ENCODE results near the gene VSIG10L2.

DNA sequence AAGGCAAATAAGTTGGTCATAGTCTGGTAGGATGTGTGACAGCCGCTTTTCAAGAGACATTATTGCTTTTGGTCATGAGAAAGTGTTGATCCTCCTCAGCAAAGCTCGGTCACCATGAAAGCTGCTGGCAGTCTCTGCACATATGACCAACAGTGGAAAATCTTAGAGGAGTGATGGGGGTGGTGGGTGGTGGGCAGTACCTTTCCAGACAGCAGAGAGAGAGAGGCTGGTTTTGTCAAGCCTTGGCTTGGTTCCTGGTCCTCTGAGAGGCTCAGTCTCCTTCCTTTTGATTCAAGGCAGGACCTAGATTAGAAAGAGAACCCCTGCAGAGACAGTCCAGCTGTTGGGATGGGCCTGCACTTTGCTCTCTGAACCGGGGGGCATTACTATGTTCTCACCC, 20.0 kb upstream of the VSIG10L2 start:
- TF ChIP-seq, protein P1, sequence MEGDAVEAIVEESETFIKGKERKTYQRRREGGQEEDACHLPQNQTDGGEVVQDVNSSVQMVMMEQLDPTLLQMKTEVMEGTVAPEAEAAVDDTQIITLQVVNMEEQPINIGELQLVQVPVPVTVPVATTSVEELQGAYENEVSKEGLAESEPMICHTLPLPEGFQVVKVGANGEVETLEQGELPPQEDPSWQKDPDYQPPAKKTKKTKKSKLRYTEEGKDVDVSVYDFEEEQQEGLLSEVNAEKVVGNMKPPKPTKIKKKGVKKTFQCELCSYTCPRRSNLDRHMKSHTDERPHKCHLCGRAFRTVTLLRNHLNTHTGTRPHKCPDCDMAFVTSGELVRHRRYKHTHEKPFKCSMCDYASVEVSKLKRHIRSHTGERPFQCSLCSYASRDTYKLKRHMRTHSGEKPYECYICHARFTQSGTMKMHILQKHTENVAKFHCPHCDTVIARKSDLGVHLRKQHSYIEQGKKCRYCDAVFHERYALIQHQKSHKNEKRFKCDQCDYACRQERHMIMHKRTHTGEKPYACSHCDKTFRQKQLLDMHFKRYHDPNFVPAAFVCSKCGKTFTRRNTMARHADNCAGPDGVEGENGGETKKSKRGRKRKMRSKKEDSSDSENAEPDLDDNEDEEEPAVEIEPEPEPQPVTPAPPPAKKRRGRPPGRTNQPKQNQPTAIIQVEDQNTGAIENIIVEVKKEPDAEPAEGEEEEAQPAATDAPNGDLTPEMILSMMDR (IDR thresholded peaks at IDR 0.05; ENCODE audit: insufficient read depth, low read length, poor library complexity, severe bottlenecking), result no peak
- TF ChIP-seq EZH2phosphoT487 (conservative IDR thresholded peaks at IDR 0.05; ENCODE audit: low read length), result no peak
